HUDEP-2 (cell line): ENCODE results near the gene CTRL.
"Not testable (repeated sequence)": the region's sequence is repeated elsewhere in the genome, so short reads cannot be mapped to it uniquely, and the experiment has no call there.

Experiments
- DNase-seq, 76 experiments: peaks; one replicate each; lab custom pipeline; 2025; ENCODE audit not compliant: unreplicated experiment in 76 of 76; lab: John Stamatoyannopoulos, UW

The CTRL gene

GRCh38 chr16:67927131-67927941, 4.3 kb downstream of the CTRL start:
- DNase-seq, result no peak

GRCh38 chr16:67926181-67926750, 5.4 kb downstream of the CTRL start:
- DNase-seq, result no peak

- DNase-seq, result no peak
Observed at GRCh38 chr16:67924140-67924906, 7.3 kb downstream of the CTRL start.

GRCh38 chr16:67923414-67924116, 8.1 kb downstream of the CTRL start:
- DNase-seq, result no peak

GRCh38 chr16:67922740-67923139, 8.9 kb downstream of the CTRL start:
- DNase-seq, result no peak

- DNase-seq, result no peak
Observed at GRCh38 chr16:67922221-67922620, 9.4 kb downstream of the CTRL start.

GRCh38 chr16:67919622-67920221, 11.9 kb downstream of the CTRL start:
- peak in 32 of 76 experiments; percentile 10 to 59 (median 27) for DNase-seq

- peak in 23 of 76 experiments; percentile 4 to 60 (median 16) for DNase-seq
Observed at GRCh38 chr16:67917852-67918236, 13.8 kb downstream of the CTRL start.

- DNase-seq, result no peak
Observed at GRCh38 chr16:67917140-67917851, 14.4 kb downstream of the CTRL start.

GRCh38 chr16:67915831-67916723, 15.6 kb downstream of the CTRL start:
- DNase-seq, result no peak

GRCh38 chr16:67915496-67915769, 16.2 kb downstream of the CTRL start:
- not testable (repeated sequence) for DNase-seq

GRCh38 chr16:67914758-67915495, 16.7 kb downstream of the CTRL start:
- no peak for DNase-seq

GRCh38 chr16:67910158-67910557, 21.5 kb downstream of the CTRL start:
- DNase-seq, result no peak

- no peak for DNase-seq
Observed at GRCh38 chr16:67909056-67909742, 22.5 kb downstream of the CTRL start.

- no peak for DNase-seq
Observed at GRCh38 chr16:67907397-67908180, 24.1 kb downstream of the CTRL start.

- no peak for DNase-seq
Observed at GRCh38 chr16:67902831-67903230, 28.8 kb downstream of the CTRL start.

GRCh38 chr16:67901734-67902133, 29.9 kb downstream of the CTRL start:
- DNase-seq, result no peak
